ENCODE data around the gene PLXNC1.

Gene PLXNC1

DNA sequence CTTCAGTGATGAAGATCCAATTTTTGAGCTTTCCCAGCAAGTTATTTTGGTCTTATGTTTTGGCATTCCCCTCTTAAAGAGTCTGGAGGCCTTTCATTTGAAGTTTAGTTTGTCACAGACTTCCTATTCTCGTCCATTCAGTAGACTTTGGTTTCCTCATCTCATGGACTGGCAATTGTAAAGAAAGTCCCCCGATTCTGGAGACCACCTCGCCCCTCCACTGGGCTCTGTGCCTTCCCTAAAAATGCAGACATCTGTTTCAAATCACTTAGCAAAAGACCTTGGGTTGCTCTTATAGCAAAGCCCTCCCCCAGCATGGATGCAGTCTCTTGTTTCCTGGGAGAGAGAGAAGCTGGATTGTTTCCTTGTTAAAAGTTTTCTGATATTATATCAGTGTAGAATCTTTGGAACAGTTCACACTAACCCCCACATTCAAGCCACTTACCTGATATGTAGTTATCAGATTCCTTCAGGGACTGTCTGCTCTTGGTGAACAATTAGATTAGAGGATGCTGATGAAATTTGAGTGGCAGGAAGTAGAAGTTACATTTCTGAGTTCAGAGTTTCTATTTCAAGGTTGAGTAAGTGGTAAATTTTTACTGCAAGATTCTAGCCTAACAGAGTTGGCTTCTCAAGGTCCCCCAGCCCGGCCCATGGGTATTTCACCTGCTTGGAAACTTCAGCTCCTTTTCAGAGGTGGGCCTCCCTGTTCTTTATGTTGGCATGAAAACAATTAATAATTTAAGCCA is 56.3 kb downstream of the PLXNC1 start:
- DNase-seq (ENCODE audit: low read depth), result no peak

DNA sequence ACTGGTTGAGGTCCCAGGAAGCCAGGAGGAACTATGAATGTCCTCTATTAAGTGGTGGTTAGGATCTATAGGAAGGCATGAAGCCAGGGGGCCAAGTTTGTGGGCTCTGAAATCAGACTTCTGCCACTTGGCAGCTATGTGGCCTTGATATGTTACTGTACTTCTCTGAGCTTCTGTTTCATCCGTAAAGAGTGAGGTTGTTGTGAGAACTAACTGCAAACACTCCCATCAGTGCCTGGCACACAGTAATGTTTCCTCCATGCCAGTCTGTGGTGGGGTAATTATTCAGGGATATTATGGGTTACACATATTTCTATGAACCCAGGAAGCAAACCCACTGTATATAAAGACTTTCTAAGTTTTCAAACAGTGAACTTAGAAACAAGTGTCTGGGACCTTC is 57.4 kb downstream of the PLXNC1 start:
- no peak for DNase-seq (ENCODE audit: low read depth)

DNA sequence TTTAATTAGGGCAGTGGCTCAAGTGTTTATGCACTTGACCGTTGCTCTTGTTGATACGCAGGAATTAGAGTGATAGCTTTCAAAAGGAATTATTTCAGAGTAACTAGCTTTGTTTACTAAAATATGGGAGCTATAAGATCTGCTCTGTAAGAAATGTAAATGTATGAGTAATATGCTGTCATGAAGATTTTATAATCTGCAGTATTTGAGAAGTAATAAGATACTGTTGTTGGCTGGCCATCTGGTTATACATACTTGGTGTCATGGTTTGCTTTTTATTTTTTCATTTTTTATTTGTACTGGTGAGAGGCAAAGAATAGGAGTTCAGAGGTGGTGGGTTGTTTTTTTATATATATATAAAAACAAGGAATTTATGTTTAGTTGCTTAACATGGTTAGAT is 58.5 kb downstream of the PLXNC1 start:
- DNase-seq (ENCODE audit: low read depth), result no peak

GRCh38 chr12:94207467-94207848 is 59.1 kb downstream of the PLXNC1 start:
- no peak for DNase-seq (ENCODE audit: low read depth)

GRCh38 chr12:94207849-94208621 is 59.7 kb downstream of the PLXNC1 start:
- no peak for DNase-seq (ENCODE audit: low read depth)

GRCh38 chr12:94208622-94208966 is 60.2 kb downstream of the PLXNC1 start:
- DNase-seq (ENCODE audit: low read depth), result no peak

- no peak for DNase-seq (ENCODE audit: low read depth)
Measured at GRCh38 chr12:94209240-94209639, 60.9 kb downstream of the PLXNC1 start.

- no peak for DNase-seq (ENCODE audit: low read depth)
Measured at GRCh38 chr12:94211021-94211420, 62.6 kb downstream of the PLXNC1 start.

GRCh38 chr12:94218233-94218632 is 69.9 kb downstream of the PLXNC1 start:
- no peak for DNase-seq (ENCODE audit: low read depth)

- DNase-seq (ENCODE audit: low read depth), result no peak
Measured at GRCh38 chr12:94219622-94220302, 71.4 kb downstream of the PLXNC1 start.

DNA sequence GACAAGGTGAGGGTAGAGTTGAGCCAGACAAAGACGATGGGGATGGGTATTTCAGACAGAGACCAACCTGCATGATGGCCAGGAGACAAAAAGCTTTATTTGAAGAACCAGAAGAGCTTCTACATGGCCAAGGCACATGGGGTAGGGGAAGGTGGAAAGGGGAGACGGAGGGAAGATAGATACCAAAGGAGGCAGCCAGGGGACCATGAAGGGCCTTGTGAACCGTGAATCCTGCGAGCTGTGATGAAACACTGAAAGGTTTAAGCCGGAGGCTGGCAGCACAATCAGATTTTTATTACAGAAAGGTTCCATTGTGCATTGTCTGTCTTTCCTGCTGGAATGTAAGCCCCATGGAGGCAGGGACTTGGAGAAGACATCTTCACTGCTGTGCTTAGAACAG is 72.4 kb downstream of the PLXNC1 start:
- no peak for DNase-seq (ENCODE audit: low read depth)

- no peak for DNase-seq (ENCODE audit: low read depth)
Measured at GRCh38 chr12:94222351-94223084, 74.1 kb downstream of the PLXNC1 start.

- DNase-seq (ENCODE audit: low read depth), result no peak
Measured at GRCh38 chr12:94223842-94224241, 75.5 kb downstream of the PLXNC1 start.

DNA sequence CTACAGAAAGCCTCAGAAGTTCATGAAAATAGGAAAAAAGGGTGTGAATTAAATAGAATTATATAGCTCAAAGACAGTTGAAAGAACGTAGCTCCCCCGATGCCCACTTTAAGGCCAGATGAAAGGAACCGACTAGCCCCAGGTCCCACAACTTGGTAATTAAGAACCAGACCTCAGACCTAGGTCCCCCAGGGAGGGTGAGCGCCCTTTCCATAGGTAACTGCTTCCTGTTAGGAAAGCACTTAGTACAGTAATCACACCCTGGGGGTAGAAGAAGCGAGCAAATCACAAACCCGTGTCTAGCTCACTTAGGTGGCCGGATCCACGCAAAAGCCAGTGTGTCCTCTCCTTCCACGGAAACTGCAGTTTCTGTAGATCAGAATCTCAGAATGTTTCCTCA is 77.1 kb downstream of the PLXNC1 start:
- DNase-seq (ENCODE audit: low read depth), result no peak

DNA sequence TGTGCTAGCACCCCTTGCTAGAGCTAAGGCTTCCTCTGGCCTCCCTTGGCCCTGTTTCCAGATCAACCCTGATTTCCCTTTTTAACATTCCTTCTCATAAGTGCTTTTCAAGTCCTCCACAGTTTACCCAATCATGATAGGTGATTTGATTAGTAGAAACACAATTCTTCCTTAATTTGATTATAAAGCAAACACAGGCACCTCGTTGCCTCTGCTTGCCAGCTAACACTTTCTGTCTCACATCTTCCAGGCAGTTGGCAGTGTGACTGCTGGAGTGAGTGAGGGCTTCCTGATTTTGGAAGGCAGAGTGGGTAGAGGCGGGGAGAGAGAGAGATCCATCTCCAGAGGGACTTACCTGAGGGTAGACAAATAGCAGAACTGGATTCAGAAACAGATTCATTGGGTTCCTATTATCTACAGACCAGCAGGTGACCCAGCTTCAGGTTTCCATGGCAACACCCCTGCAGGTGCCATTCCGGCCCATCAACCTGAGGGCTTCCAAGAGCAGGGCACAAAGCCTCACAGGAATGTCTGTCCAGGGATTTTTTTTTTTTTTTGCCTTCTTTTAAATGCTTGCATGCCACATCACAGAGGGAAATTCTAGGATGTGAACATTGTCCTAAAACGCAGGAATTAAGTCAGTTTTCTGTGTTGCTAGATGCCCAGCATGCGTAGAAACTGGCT is 77.7 kb downstream of the PLXNC1 start:
- no peak for DNase-seq (ENCODE audit: low read depth)

- no peak for DNase-seq (ENCODE audit: low read depth)
Measured at GRCh38 chr12:94227066-94227465, 78.7 kb downstream of the PLXNC1 start.

DNA sequence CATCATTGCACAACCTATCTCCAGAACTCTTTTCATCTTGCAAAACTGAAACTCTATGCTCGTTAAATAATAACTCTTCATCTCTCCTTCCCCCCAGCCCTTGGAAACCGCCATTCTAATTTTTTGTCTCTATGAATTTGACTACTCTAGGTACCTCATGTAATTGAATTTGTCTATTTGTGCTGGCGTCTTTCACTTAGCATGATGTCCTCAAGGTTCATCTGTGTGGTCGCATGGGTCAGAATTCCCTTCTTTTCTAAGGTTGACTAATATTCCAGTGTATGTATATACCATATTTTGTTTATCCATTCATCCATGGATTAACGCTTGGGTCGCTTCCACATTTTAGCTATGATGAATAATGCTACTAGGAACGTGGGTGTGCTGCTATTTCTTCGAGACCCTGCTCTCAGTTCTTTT is 80.1 kb downstream of the PLXNC1 start:
- DNase-seq (ENCODE audit: low read depth), result no peak

DNA sequence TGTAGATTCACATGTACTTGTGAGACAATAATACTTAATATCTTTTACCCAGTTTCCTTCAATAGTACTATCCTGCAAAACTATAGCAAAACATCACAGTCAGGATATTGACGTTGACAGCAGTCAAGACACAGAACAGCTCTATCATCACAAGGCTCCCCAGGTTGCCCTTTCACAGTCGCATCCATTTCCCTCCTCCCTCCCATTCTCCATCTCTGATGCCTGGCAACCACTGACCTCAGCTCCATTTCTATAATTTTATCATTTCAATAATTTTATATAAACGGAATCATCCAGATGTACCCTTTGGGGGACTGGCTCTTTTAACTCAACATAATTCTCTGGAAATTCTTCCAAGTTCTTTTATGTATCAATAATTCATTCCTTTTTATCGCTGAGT is 81.5 kb downstream of the PLXNC1 start:
- no peak for DNase-seq (ENCODE audit: low read depth)

DNA sequence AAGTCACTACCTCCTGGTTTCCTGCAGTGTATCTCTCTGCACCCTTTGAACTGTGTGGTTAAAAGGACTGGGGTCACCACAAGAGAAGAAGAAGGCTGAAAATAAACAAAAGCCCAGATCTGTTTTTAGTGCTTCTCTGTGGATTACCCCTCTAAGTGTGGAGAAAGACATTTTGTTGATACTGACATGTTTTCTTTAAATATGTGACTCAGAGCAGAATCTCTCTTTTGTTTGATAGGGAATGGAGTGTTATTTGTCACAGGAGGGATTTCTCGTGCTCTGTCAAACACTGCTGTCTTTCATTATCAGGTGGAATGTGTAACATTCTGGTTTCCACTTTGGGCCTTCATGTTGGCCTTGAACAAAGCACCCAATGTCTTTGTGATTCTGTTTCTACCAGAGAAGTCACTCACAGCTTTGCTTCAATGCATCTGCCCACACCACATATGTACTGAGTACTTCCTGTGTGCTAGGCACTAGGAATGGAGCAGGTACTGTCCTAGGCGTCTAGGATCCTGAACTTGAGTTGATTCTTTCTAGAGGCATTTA is 82.1 kb downstream of the PLXNC1 start:
- no peak for DNase-seq (ENCODE audit: low read depth)

GRCh38 chr12:94231709-94232108 is 83.3 kb downstream of the PLXNC1 start:
- DNase-seq (ENCODE audit: low read depth), result no peak

GRCh38 chr12:94235848-94236247 is 87.5 kb downstream of the PLXNC1 start:
- DNase-seq (ENCODE audit: low read depth), result no peak
